K562 (cell line): ENCODE measurements around the gene RFX3.

Experiments used
- ETV6 ChIP-seq, 3 experiments: fragments of 150-350 bp in 1 of 3; sonication (generic) in 1 of 3; formaldehyde crosslinking in 1 of 3; IDR thresholded peaks; 2 replicates each; pipeline versions ENCODE4 v1.6.1 to v1.8.0; 2014 to 2022; ENCODE audit warnings: borderline replicate concordance in 2 of 3, low read depth in 2 of 3, antibody characterized with exemption in 1 of 3, low read length in 1 of 3, mild to moderate bottlenecking in 1 of 3, missing genetic modification reagents in 1 of 3
- IRF1 ChIP-seq: sonication (generic); formaldehyde crosslinking; IDR thresholded peaks from 2 replicates; pipeline ENCODE4 v1.8.0; 2022; ENCODE audit warnings: missing genetic modification reagents, mild to moderate bottlenecking, borderline replicate concordance
- ZKSCAN3 ChIP-seq: fragments of 250-450 bp; sonication (Bioruptor Pico); IDR thresholded peaks from 2 replicates; pipeline ENCODE4 v1.4.0; 2020

DNA sequence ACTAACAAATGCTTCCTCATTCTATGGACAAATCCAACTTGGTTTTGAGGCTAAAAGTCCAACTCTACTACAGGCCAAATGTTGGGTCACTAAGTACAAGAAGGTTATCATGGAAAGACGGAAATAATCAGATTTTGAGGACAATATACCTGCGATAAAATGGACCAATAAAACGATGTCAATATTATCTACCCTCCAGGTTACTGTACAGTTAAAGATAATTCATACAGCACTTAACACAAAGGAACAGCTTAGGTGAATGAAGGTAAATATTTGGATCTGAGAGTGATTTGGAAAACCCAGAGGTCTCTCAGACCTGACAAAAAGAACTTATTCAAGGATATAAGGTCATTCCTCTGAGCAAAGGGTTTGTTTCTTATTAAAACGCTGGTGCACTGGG lies 352.4 kb downstream of the RFX3 start:
- TF ChIP-seq ZKSCAN3 (no peak), ETV6 (IDR thresholded peaks at IDR 0.05; ENCODE audit: borderline replicate concordance in 1 of 2, low read depth in 2 of 2, low read length in 1 of 2) (no peak), ETV6 (CRISPR knock-in tag; IDR thresholded peaks at IDR 0.05; ENCODE audit: borderline replicate concordance) (no peak), IRF1 (CRISPR knock-in tag) (no peak)
